Stimulated activated CD4-positive, alpha-beta T cell treated with anti-CD3 and anti-CD28 coated beads, Interleukin-2, amount 100 ng/mL, for 24 hours (primary cell): ENCODE measurements around the gene REV1.
"Not testable (repeated sequence)": the region's sequence is repeated elsewhere in the genome, so short reads cannot be mapped to it uniquely, and the experiment has no call there.

ENCODE experiments used
- DNase-seq, 2 donors: peaks; one replicate each; pipeline ENCODE4 v3.0.0-alpha.2; 2020

Gene REV1

GRCh38 chr2:99485824-99486223, 4.0 kb downstream of the REV1 start:
- no peak for DNase-seq

GRCh38 chr2:99485411-99485810, 4.4 kb downstream of the REV1 start:
- no peak for DNase-seq

GRCh38 chr2:99484205-99484604, 5.6 kb downstream of the REV1 start:
- DNase-seq, result no peak

- no peak for DNase-seq
Observed at GRCh38 chr2:99481941-99482340, 7.9 kb downstream of the REV1 start.

- no peak for DNase-seq
Observed at GRCh38 chr2:99481527-99481926, 8.3 kb downstream of the REV1 start.

- DNase-seq, result no peak
Observed at GRCh38 chr2:99480390-99480789, 9.4 kb downstream of the REV1 start.

GRCh38 chr2:99478632-99479031, 11.2 kb downstream of the REV1 start:
- DNase-seq, result no peak

- no peak for DNase-seq
Observed at GRCh38 chr2:99477054-99477453, 12.8 kb downstream of the REV1 start.

GRCh38 chr2:99476629-99477028, 13.2 kb downstream of the REV1 start:
- DNase-seq, result no peak

GRCh38 chr2:99475095-99475494, 14.7 kb downstream of the REV1 start:
- DNase-seq, result not testable (repeated sequence)

GRCh38 chr2:99473518-99474083, 16.2 kb downstream of the REV1 start:
- no peak for DNase-seq

GRCh38 chr2:99472600-99472960, 17.2 kb downstream of the REV1 start:
- no peak for DNase-seq

GRCh38 chr2:99471654-99472599, 17.9 kb downstream of the REV1 start:
- DNase-seq, result no peak

GRCh38 chr2:99470957-99471356, 18.9 kb downstream of the REV1 start:
- no peak for DNase-seq

- DNase-seq, result not testable (repeated sequence)
Observed at GRCh38 chr2:99470459-99470858, 19.4 kb downstream of the REV1 start.

GRCh38 chr2:99469394-99469793, 20.4 kb downstream of the REV1 start:
- DNase-seq, result no peak

- DNase-seq, result no peak
Observed at GRCh38 chr2:99468155-99468554, 21.7 kb downstream of the REV1 start.

GRCh38 chr2:99467390-99467789, 22.4 kb downstream of the REV1 start:
- DNase-seq, result no peak

GRCh38 chr2:99461828-99462483, 27.9 kb downstream of the REV1 start:
- no peak for DNase-seq

GRCh38 chr2:99458529-99458928, 31.3 kb downstream of the REV1 start:
- DNase-seq, result no peak

GRCh38 chr2:99451686-99452085, 38.1 kb downstream of the REV1 start:
- DNase-seq, result no peak

- DNase-seq, result no peak
Observed at GRCh38 chr2:99451280-99451679, 38.5 kb downstream of the REV1 start.

- no peak for DNase-seq
Observed at GRCh38 chr2:99450199-99450598, 39.6 kb downstream of the REV1 start.

- no peak for DNase-seq
Observed at GRCh38 chr2:99448556-99448955, 41.3 kb downstream of the REV1 start.
